Measurements from ENCODE around the gene LCAT. TPM values are rescaled to one million over a fixed set of nuclear protein-coding genes. Genes with fewer than 3 reads are reported as not detected.

LCAT gene
- total RNA-seq, 1 experiment from 2014 or later, result 14.0 TPM

- Histone ChIP-seq H3K4me1 (ENCODE audit: control insufficient read depth, insufficient read depth, low read length) (peaks cover 15% of the 10 kb centered on the region), H3K27me3 (ENCODE audit: control insufficient read depth, insufficient read depth, low read length) (no peaks in the 10 kb centered on the region), H3K4me3 (ENCODE audit: low read depth in 2 of 2, low read length in 2 of 2) (no peak overlapping the region), H3K9me3 (ENCODE audit: control insufficient read depth, insufficient read depth, low read depth, low read length) (no peaks in the 10 kb centered on the region), H3K27ac (ENCODE audit: low read length) (no peak overlapping the region), H3K36me3 (ENCODE audit: control insufficient read depth, insufficient read depth, low read length) (no peaks in the 10 kb centered on the region; the same call in 1 of the 2 replicates)
- no peak for TF ChIP-seq REST (IDR thresholded peaks at IDR 0.05; ENCODE audit: insufficient read depth in 1 of 2, low read depth in 2 of 2, low read length in 1 of 2)
- TF ChIP-seq CTCF (IDR thresholded peaks at IDR 0.05), result no peak
- no peak for TF ChIP-seq TCF7L2 (IDR thresholded peaks at IDR 0.05; ENCODE audit: low read depth, low read length)
- no peak for TF ChIP-seq SIN3A (IDR thresholded peaks at IDR 0.05; ENCODE audit: borderline replicate concordance, insufficient read depth, low read depth, low read length)
- TF ChIP-seq POLR2AphosphoS5 (IDR thresholded peaks at IDR 0.05; ENCODE audit: low read depth, low read length), result no peak
- CTCF ChIA-PET, result no interaction called here
- BruUV-seq (replicated peaks), result no TSS peak
- no peak for DNase-seq (ENCODE audit: low read depth, low spot score)
- ATAC-seq, result no peak
- in situ Hi-C loops (cut with HindIII; ENCODE audit: low pct_unique_long_range_greater_than_20kb, low sequenced_read_pairs) (no loop called here), intact Hi-C loops (cut with micrococcal nuclease; ENCODE audit: unreplicated experiment) (no loop called here)
- POLR2A ChIA-PET, result interaction anchor here (0.6 kb wide), 1 partner anchor 21 kb away, joined by 3 read pairs; the partner anchor contains the start of gene LCAT
These were observed 20.7 kb upstream of the LCAT start for GRCh38 chr16:67964477-67965131.

- no peak for TF ChIP-seq TCF7L2 (IDR thresholded peaks at IDR 0.05; ENCODE audit: low read depth, low read length)
- TF ChIP-seq POLR2AphosphoS5 (IDR thresholded peaks at IDR 0.05; ENCODE audit: low read depth, low read length), result no peak
- no peak for TF ChIP-seq CTCF (IDR thresholded peaks at IDR 0.05)
- no peak for TF ChIP-seq REST (IDR thresholded peaks at IDR 0.05; ENCODE audit: insufficient read depth in 1 of 2, low read depth in 2 of 2, low read length in 1 of 2)
- TF ChIP-seq SIN3A (IDR thresholded peaks at IDR 0.05; ENCODE audit: borderline replicate concordance, insufficient read depth, low read depth, low read length), result no peak
- H3K9me3 ChIP-seq (ENCODE audit: control insufficient read depth, insufficient read depth, low read depth, low read length), result no peaks in the 10 kb centered on the region
- ChIA-PET CTCF (no interaction called here), POLR2A (interaction anchor here (0.6 kb wide), 1 partner anchor 20 kb away, joined by 3 read pairs; the partner anchor contains the start of gene LCAT)
- H3K4me1 ChIP-seq (ENCODE audit: control insufficient read depth, insufficient read depth, low read length), result peaks cover 15% of the 10 kb centered on the region
- no peak for ATAC-seq
- no peaks in the 10 kb centered on the region for H3K27me3 ChIP-seq (ENCODE audit: control insufficient read depth, insufficient read depth, low read length)
- no peak for DNase-seq (ENCODE audit: low read depth, low spot score)
- no peaks in the 10 kb centered on the region; the same call in 1 of the 2 replicates for H3K36me3 ChIP-seq (ENCODE audit: control insufficient read depth, insufficient read depth, low read length)
- BruUV-seq (replicated peaks), result no TSS peak
- H3K4me3 ChIP-seq (ENCODE audit: low read depth in 2 of 2, low read length in 2 of 2), result no peak overlapping the region
- H3K27ac ChIP-seq (ENCODE audit: low read length), result no peak overlapping the region
- in situ Hi-C loops (cut with HindIII; ENCODE audit: low pct_unique_long_range_greater_than_20kb, low sequenced_read_pairs), result no loop called here
- intact Hi-C loops (cut with micrococcal nuclease; ENCODE audit: unreplicated experiment), result no loop called here
These were observed 19.9 kb upstream of the LCAT start for GRCh38 chr16:67963662-67964321.
